HepG2 (cell line): ENCODE results near the gene RASL12. TPM values are rescaled to one million over a fixed set of nuclear protein-coding genes. Genes with fewer than 3 reads are reported as not detected.

Source experiments
- CBX5 ChIP-seq: sonication (generic); formaldehyde crosslinking; IDR thresholded peaks from 2 replicates; pipeline ENCODE4 v1.4.0; 2020; ENCODE audit warnings: missing genetic modification reagents, borderline replicate concordance
- DMAP1 ChIP-seq: IDR thresholded peaks from 2 replicates; pipeline ENCODE4 v1.6.1; 2016
- DNMT3B ChIP-seq: conservative IDR thresholded peaks from 2 replicates; pipeline ENCODE4 v1.6.1; 2016; ENCODE audit warnings: missing biosample characterization, control low read depth
- ERF ChIP-seq: IDR thresholded peaks from 2 replicates; pipeline ENCODE4 v1.6.1; 2018; ENCODE audit warnings: missing biosample characterization, missing genetic modification reagents
- HOXA9 ChIP-seq: sonication (generic); formaldehyde crosslinking; IDR thresholded peaks from 2 replicates; pipeline ENCODE4 v1.8.1; 2022; ENCODE audit warnings: missing genetic modification reagents, mild to moderate bottlenecking, moderate library complexity, borderline replicate concordance
- JARID2 ChIP-seq: sonication (generic); formaldehyde crosslinking; IDR thresholded peaks from 2 replicates; pipeline ENCODE4 v1.8.1; 2023; ENCODE audit warnings: missing genetic modification reagents, inconsistent platforms; ENCODE audit not compliant: insufficient replicate concordance
- PLRG1 ChIP-seq: fragments of 450-650 bp; conservative IDR thresholded peaks from 2 replicates; pipeline ENCODE4 v1.6.1; 2016
- SMAD1 ChIP-seq: sonication (generic); formaldehyde crosslinking; IDR thresholded peaks from 2 replicates; pipeline ENCODE4 v1.4.0; 2020; ENCODE audit warnings: missing genetic modification reagents, low read depth, mild to moderate bottlenecking, borderline replicate concordance
- TARDBP ChIP-seq: sonication (generic); formaldehyde crosslinking; IDR thresholded peaks from 2 replicates; pipeline ENCODE4 v1.8.0; 2022; ENCODE audit warnings: mild to moderate bottlenecking, missing genetic modification reagents
- ZFY ChIP-seq: sonication (generic); formaldehyde crosslinking; IDR thresholded peaks from 2 replicates; pipeline ENCODE4 v1.4.0; 2020; ENCODE audit warnings: missing genetic modification reagents
- ZNF136 ChIP-seq: sonication (generic); formaldehyde crosslinking; IDR thresholded peaks from 2 replicates; pipeline ENCODE4 v1.8.1; 2022; ENCODE audit warnings: low read depth, mild to moderate bottlenecking, moderate library complexity, missing genetic modification reagents
- ZNF17 ChIP-seq: sonication (generic); formaldehyde crosslinking; IDR thresholded peaks from 2 replicates; pipeline ENCODE4 v1.5.0; 2020; ENCODE audit warnings: mild to moderate bottlenecking, missing genetic modification reagents
- ZNF205 ChIP-seq: IDR thresholded peaks from 2 replicates; pipeline ENCODE4 v1.6.1; 2018; ENCODE audit warnings: missing biosample characterization, missing genetic modification reagents
- ZNF230 ChIP-seq: sonication (generic); formaldehyde crosslinking; IDR thresholded peaks from 2 replicates; pipeline ENCODE4 v1.4.0; 2020; ENCODE audit warnings: mild to moderate bottlenecking, missing genetic modification reagents
- ZNF292 ChIP-seq: sonication (generic); formaldehyde crosslinking; IDR thresholded peaks from 2 replicates; pipeline ENCODE4 v1.8.1; 2022; ENCODE audit warnings: mild to moderate bottlenecking, low read depth, missing genetic modification reagents, borderline replicate concordance
- ZNF367 ChIP-seq: sonication (generic); formaldehyde crosslinking; IDR thresholded peaks from 2 replicates; pipeline ENCODE4 v1.4.0; 2020; ENCODE audit warnings: missing genetic modification reagents, borderline replicate concordance
- ZNF788 ChIP-seq: sonication (generic); formaldehyde crosslinking; IDR thresholded peaks from 2 replicates; pipeline ENCODE4 v1.5.0; 2020; ENCODE audit warnings: mild to moderate bottlenecking, missing genetic modification reagents, borderline replicate concordance
- ZNF816 ChIP-seq: sonication (generic); formaldehyde crosslinking; IDR thresholded peaks from 2 replicates; pipeline ENCODE4 v1.8.0; 2022; ENCODE audit warnings: missing genetic modification reagents, mild to moderate bottlenecking, borderline replicate concordance
- polyA plus RNA-seq, 8 experiments: library from polyadenylated mRNA; depleted of rRNA in 3 of 8; stranded (reverse) in 7 of 8; unstranded in 1 of 8; fragments of >200 nt; fragmentation: Illumina TruSeq in 4 of 8; extraction: Trizol in 4 of 8; gene quantifications; 2 replicates each; pipeline versions ENCODE4 v1.2.1 to v1.2.3, GENCODE V29; 2011 to 2016; ENCODE audit warnings: low read depth in 4 of 8, missing spikeins in 1 of 8, mixed read lengths in 1 of 8; ENCODE audit not compliant: insufficient read depth in 1 of 8
- total RNA-seq, 5 experiments: library from RNA; depleted of rRNA; stranded (reverse); fragments of >200 nt; fragmentation: Illumina TruSeq; extraction: Trizol; gene quantifications; 2 replicates each; pipeline ENCODE4 v1.2.3, GENCODE V29; 2016; ENCODE audit warnings: low read depth in 1 of 5
- TF ChIP-seq, protein P1 (sequence below): IDR thresholded peaks from 2 replicates; pipeline ENCODE4 v1.6.1; 2016; ENCODE audit warnings: low read depth, missing genetic modification reagents, missing compliant biosample characterization
- TF ChIP-seq, protein P2 (sequence below): IDR thresholded peaks from 2 replicates; pipeline ENCODE4 v1.6.1; 2012; ENCODE audit warnings: low read length, improper control_type of control experiment

Gene RASL12
- total and polyA plus RNA-seq, 2 of the 13 experiments (the other 11 are each of a cell fraction or from before 2014, with no cell fraction given), result 0.16 to 0.55 TPM

DNA sequence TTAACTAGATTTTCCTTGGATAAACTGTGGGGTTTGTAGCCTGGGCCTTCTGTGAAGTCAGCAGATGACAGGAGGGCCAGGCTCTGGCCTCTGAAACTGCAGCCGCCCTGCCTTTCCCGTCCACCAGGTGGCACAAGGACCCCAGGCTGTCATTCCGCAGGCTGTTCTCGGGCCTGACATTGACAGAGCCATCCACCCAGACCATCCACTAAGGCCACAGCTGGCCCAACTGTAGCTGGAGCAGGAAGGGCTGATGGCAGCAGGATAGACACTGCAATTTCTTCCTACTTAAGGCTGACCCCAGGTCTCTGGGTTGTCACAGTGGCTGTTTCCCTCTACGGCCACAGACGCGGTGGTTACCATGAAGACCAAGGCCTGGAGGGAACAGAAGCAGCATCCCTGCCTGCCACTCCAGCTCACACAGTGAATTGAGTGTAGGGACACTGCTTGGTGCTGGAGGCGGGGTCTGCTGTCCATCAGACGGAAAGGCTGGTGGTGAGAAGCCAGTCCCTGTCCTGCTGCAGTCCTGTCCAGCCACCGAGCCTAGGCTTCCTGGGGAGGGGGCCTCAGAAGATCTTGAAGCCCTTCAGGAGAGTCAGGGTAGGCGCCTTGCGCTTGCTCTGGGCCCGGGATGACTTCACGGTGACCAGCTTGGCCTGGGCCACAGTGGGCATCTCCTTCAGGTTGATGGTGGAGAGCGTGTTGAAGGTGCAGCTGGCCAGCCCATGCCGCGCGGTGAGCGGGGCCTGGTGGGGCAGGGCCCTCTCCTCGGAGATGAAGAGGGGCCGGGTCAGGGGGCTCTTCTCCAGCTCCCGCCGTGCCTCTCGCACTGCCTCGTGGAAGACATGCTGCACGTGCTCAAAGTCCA is 13.2 kb downstream of the RASL12 start (continued):
- TF ChIP-seq, protein P1, sequence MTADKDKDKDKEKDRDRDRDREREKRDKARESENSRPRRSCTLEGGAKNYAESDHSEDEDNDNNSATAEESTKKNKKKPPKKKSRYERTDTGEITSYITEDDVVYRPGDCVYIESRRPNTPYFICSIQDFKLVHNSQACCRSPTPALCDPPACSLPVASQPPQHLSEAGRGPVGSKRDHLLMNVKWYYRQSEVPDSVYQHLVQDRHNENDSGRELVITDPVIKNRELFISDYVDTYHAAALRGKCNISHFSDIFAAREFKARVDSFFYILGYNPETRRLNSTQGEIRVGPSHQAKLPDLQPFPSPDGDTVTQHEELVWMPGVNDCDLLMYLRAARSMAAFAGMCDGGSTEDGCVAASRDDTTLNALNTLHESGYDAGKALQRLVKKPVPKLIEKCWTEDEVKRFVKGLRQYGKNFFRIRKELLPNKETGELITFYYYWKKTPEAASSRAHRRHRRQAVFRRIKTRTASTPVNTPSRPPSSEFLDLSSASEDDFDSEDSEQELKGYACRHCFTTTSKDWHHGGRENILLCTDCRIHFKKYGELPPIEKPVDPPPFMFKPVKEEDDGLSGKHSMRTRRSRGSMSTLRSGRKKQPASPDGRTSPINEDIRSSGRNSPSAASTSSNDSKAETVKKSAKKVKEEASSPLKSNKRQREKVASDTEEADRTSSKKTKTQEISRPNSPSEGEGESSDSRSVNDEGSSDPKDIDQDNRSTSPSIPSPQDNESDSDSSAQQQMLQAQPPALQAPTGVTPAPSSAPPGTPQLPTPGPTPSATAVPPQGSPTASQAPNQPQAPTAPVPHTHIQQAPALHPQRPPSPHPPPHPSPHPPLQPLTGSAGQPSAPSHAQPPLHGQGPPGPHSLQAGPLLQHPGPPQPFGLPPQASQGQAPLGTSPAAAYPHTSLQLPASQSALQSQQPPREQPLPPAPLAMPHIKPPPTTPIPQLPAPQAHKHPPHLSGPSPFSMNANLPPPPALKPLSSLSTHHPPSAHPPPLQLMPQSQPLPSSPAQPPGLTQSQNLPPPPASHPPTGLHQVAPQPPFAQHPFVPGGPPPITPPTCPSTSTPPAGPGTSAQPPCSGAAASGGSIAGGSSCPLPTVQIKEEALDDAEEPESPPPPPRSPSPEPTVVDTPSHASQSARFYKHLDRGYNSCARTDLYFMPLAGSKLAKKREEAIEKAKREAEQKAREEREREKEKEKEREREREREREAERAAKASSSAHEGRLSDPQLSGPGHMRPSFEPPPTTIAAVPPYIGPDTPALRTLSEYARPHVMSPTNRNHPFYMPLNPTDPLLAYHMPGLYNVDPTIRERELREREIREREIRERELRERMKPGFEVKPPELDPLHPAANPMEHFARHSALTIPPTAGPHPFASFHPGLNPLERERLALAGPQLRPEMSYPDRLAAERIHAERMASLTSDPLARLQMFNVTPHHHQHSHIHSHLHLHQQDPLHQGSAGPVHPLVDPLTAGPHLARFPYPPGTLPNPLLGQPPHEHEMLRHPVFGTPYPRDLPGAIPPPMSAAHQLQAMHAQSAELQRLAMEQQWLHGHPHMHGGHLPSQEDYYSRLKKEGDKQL, result no peak
- no peak for TF ChIP-seq ZNF136
- TF ChIP-seq CBX5 (CRISPR knock-in tag), result 0 out of 2 replicates have a peak, but pooled peaks have one; percentile 33
- no peak for TF ChIP-seq DMAP1 (CRISPR knock-in tag)
- peak; percentile 56 for TF ChIP-seq ZFY (CRISPR knock-in tag)
- no peak for TF ChIP-seq TARDBP (CRISPR knock-in tag)
- TF ChIP-seq SMAD1, result no peak
- no peak for TF ChIP-seq HOXA9
- TF ChIP-seq PLRG1, result no peak
- TF ChIP-seq ZNF205 (CRISPR knock-in tag), result no peak
- TF ChIP-seq DNMT3B (CRISPR knock-in tag), result no peak
- TF ChIP-seq ZNF292 (CRISPR knock-in tag), result no peak
- TF ChIP-seq ZNF816, result no peak
- TF ChIP-seq ZNF230 (CRISPR knock-in tag), result peak; percentile 33; the same call in 1 of the 2 replicates
- TF ChIP-seq ZNF17 (CRISPR knock-in tag), result no peak
- TF ChIP-seq, protein P2, sequence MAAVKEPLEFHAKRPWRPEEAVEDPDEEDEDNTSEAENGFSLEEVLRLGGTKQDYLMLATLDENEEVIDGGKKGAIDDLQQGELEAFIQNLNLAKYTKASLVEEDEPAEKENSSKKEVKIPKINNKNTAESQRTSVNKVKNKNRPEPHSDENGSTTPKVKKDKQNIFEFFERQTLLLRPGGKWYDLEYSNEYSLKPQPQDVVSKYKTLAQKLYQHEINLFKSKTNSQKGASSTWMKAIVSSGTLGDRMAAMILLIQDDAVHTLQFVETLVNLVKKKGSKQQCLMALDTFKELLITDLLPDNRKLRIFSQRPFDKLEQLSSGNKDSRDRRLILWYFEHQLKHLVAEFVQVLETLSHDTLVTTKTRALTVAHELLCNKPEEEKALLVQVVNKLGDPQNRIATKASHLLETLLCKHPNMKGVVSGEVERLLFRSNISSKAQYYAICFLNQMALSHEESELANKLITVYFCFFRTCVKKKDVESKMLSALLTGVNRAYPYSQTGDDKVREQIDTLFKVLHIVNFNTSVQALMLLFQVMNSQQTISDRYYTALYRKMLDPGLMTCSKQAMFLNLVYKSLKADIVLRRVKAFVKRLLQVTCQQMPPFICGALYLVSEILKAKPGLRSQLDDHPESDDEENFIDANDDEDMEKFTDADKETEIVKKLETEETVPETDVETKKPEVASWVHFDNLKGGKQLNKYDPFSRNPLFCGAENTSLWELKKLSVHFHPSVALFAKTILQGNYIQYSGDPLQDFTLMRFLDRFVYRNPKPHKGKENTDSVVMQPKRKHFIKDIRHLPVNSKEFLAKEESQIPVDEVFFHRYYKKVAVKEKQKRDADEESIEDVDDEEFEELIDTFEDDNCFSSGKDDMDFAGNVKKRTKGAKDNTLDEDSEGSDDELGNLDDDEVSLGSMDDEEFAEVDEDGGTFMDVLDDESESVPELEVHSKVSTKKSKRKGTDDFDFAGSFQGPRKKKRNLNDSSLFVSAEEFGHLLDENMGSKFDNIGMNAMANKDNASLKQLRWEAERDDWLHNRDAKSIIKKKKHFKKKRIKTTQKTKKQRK, result no peak
- no peak for TF ChIP-seq ZNF367 (CRISPR knock-in tag)
- TF ChIP-seq ERF (CRISPR knock-in tag), result 0 out of 2 replicates have a peak, but pooled peaks have one; percentile 53
- TF ChIP-seq ZNF788, result no peak
- no peak for TF ChIP-seq JARID2
